Calu3 (cell line): ENCODE measurements around the gene CYFIP1. TPM values are rescaled to one million over a fixed set of nuclear protein-coding genes. Genes with fewer than 3 reads are reported as not detected.

Source experiments
- BruUV-seq: library from RNA; stranded (reverse); fragments of 400-500 nt; replicated peaks from 2 replicates; lab custom pipeline; 2021; lab: Mats Ljungman, UMichigan
- CTCF ChIA-PET: fragments of 300-600 bp; sonication (Branson Sonifier 250); formaldehyde crosslinking; loops from one replicate; lab custom pipeline; 2022; ENCODE audit warnings: antibody characterized with exemption; lab: Charles Lee
- DNase-seq: peaks from one replicate; pipeline ENCODE4 v3.0.0; 2022
- H3K27ac Mint-ChIP-seq: one replicate; pipeline ENCODE4 v1.8.0; 2022; ENCODE audit warnings: mixed read lengths; ENCODE audit not compliant: unreplicated experiment
- H3K27me3 Mint-ChIP-seq: one replicate; pipeline ENCODE4 v1.8.0; 2022; ENCODE audit warnings: mixed read lengths; ENCODE audit not compliant: unreplicated experiment
- H3K36me3 Mint-ChIP-seq: one replicate; pipeline ENCODE4 v1.8.0; 2022; ENCODE audit warnings: mild to moderate bottlenecking, moderate library complexity, mixed read lengths; ENCODE audit not compliant: insufficient read depth, unreplicated experiment
- H3K4me1 Mint-ChIP-seq: one replicate; pipeline ENCODE4 v1.8.0; 2022; ENCODE audit warnings: mild to moderate bottlenecking, low read depth, mixed read lengths; ENCODE audit not compliant: unreplicated experiment
- H3K4me3 Mint-ChIP-seq: one replicate; pipeline ENCODE4 v1.8.0; 2022; ENCODE audit warnings: mild to moderate bottlenecking, low read depth, moderate library complexity, mixed read lengths; ENCODE audit not compliant: unreplicated experiment
- H3K9me3 Mint-ChIP-seq: one replicate; pipeline ENCODE4 v1.8.0; 2022; ENCODE audit warnings: low read depth, mixed read lengths; ENCODE audit not compliant: unreplicated experiment
- CTCF ChIP-seq: fragments of 200-600 bp; IDR thresholded peaks from one replicate; pipeline ENCODE4 v1.8.0; 2022; ENCODE audit warnings: antibody characterized with exemption; ENCODE audit not compliant: unreplicated experiment
- intact Hi-C: fragments of 100-400 bp; cut with micrococcal nuclease; formaldehyde crosslinking; loops from one replicate; pipeline ENCODE4 v1.10.0; 2022; ENCODE audit not compliant: unreplicated experiment
- total RNA-seq: library from RNA; stranded (reverse); gene quantifications from 2 replicates; pipeline ENCODE4 v1.2.3, GENCODE V29; 2022

CYFIP1 gene
- total RNA-seq, 1 experiment from 2014 or later: 60.1 TPM

GRCh38 chr15:22891426-22892210, 88.5 kb downstream of the CYFIP1 start:
- H3K27ac Mint-ChIP-seq: no peak overlapping the region
- peaks cover 15% of the 10 kb centered on the region for H3K36me3 Mint-ChIP-seq
- H3K27me3 Mint-ChIP-seq: no peaks in the 10 kb centered on the region
- no peaks in the 10 kb centered on the region for H3K9me3 Mint-ChIP-seq
- DNase-seq: no peak
- no peak overlapping the region for H3K4me3 Mint-ChIP-seq
- CTCF ChIA-PET: no interaction called here
- intact Hi-C loops: no loop called here
- no peaks in the 10 kb centered on the region for H3K4me1 Mint-ChIP-seq
- TF ChIP-seq CTCF: no peak
- BruUV-seq: no TSS peak

GRCh38 chr15:22890296-22890695, 89.9 kb downstream of the CYFIP1 start:
- BruUV-seq: no TSS peak
- H3K27ac Mint-ChIP-seq: no peak overlapping the region
- H3K4me3 Mint-ChIP-seq: no peak overlapping the region
- no peaks in the 10 kb centered on the region for H3K27me3 Mint-ChIP-seq
- intact Hi-C loops: no loop called here
- CTCF ChIA-PET: no interaction called here
- no peaks in the 10 kb centered on the region for H3K9me3 Mint-ChIP-seq
- no peaks in the 10 kb centered on the region for H3K4me1 Mint-ChIP-seq
- no peak for TF ChIP-seq CTCF
- H3K36me3 Mint-ChIP-seq: peaks cover 11% of the 10 kb centered on the region
- DNase-seq: no peak

GRCh38 chr15:22889146-22889818, 90.9 kb downstream of the CYFIP1 start:
- CTCF ChIA-PET: interaction anchor here (0.7 kb wide), 1 partner anchor 40 kb away, joined by 4 read pairs; no protein-coding TSS in a partner anchor
- H3K27me3 Mint-ChIP-seq: no peaks in the 10 kb centered on the region
- intact Hi-C loops: no loop called here
- no peak for TF ChIP-seq CTCF
- no TSS peak for BruUV-seq
- H3K36me3 Mint-ChIP-seq: peaks cover 9% of the 10 kb centered on the region
- no peak overlapping the region for H3K27ac Mint-ChIP-seq
- no peak overlapping the region for H3K4me3 Mint-ChIP-seq
- H3K4me1 Mint-ChIP-seq: no peaks in the 10 kb centered on the region
- DNase-seq: no peak
- no peaks in the 10 kb centered on the region for H3K9me3 Mint-ChIP-seq

GRCh38 chr15:22888120-22888859, 91.9 kb downstream of the CYFIP1 start:
- no TSS peak for BruUV-seq
- Mint-ChIP-seq H3K4me3 (no peak overlapping the region), H3K27ac (no peak overlapping the region), H3K4me1 (no peaks in the 10 kb centered on the region), H3K27me3 (no peaks in the 10 kb centered on the region), H3K36me3 (peaks cover 9% of the 10 kb centered on the region), H3K9me3 (no peaks in the 10 kb centered on the region)
- CTCF ChIA-PET: no interaction called here
- intact Hi-C loops: no loop called here
- no peak for TF ChIP-seq CTCF
- DNase-seq: no peak
